HG03521 (cell line): ENCODE results near the gene MPHOSPH6.
"Not testable (repeated sequence)": the region's sequence is repeated elsewhere in the genome, so short reads cannot be mapped to it uniquely, and the experiment has no call there.

Experiments used
- ATAC-seq: cut with Tn5 transposase; IDR thresholded peaks from one replicate; pipeline ENCODE4 v1.9.1; 2021; ENCODE audit warnings: mild to moderate bottlenecking, moderate library complexity; ENCODE audit not compliant: unreplicated experiment

The MPHOSPH6 gene

GRCh38 chr16:82176204-82176603, 6.2 kb upstream of the MPHOSPH6 start:
- ATAC-seq: no peak

GRCh38 chr16:82175627-82176026, 5.6 kb upstream of the MPHOSPH6 start:
- ATAC-seq: no peak

- ATAC-seq: no peak
Observed at GRCh38 chr16:82167670-82168069, 2.4 kb downstream of the MPHOSPH6 start.

GRCh38 chr16:82160226-82160625, 9.8 kb downstream of the MPHOSPH6 start:
- no peak for ATAC-seq

GRCh38 chr16:82157836-82158235, 12.2 kb downstream of the MPHOSPH6 start:
- no peak for ATAC-seq

- ATAC-seq: no peak
Observed at GRCh38 chr16:82157534-82157812, 12.6 kb downstream of the MPHOSPH6 start.

GRCh38 chr16:82156761-82157533, 13.1 kb downstream of the MPHOSPH6 start:
- ATAC-seq: no peak

- no peak for ATAC-seq
Observed at GRCh38 chr16:82152641-82153112, 17.3 kb downstream of the MPHOSPH6 start.

GRCh38 chr16:82152196-82152595, 17.8 kb downstream of the MPHOSPH6 start:
- ATAC-seq: no peak

GRCh38 chr16:82150549-82150948, 19.5 kb downstream of the MPHOSPH6 start:
- ATAC-seq: no peak

- ATAC-seq: no peak
Observed at GRCh38 chr16:82149536-82149935, 20.5 kb downstream of the MPHOSPH6 start.

GRCh38 chr16:82147546-82147945, 22.5 kb downstream of the MPHOSPH6 start:
- no peak for ATAC-seq

GRCh38 chr16:82146957-82147356, 23.1 kb downstream of the MPHOSPH6 start:
- ATAC-seq: no peak

GRCh38 chr16:82146556-82146955, 23.5 kb downstream of the MPHOSPH6 start:
- ATAC-seq: no peak

GRCh38 chr16:82139286-82139571, 30.8 kb downstream of the MPHOSPH6 start:
- ATAC-seq: not testable (repeated sequence)

GRCh38 chr16:82138478-82139285, 31.3 kb downstream of the MPHOSPH6 start:
- no peak for ATAC-seq

- ATAC-seq: no peak
Observed at GRCh38 chr16:82137822-82138167, 32.2 kb downstream of the MPHOSPH6 start.

- ATAC-seq: no peak
Observed at GRCh38 chr16:82136956-82137821, 32.8 kb downstream of the MPHOSPH6 start.

GRCh38 chr16:82135844-82136243, 34.2 kb downstream of the MPHOSPH6 start:
- ATAC-seq: no peak

GRCh38 chr16:82134846-82135245, 35.2 kb downstream of the MPHOSPH6 start:
- no peak for ATAC-seq

GRCh38 chr16:82133798-82134197, 36.2 kb downstream of the MPHOSPH6 start:
- ATAC-seq: no peak

- ATAC-seq: no peak
Observed at GRCh38 chr16:82129881-82130280, 40.1 kb downstream of the MPHOSPH6 start.
